ENCODE results near the gene AQP2. TPM values are rescaled to one million over a fixed set of nuclear protein-coding genes. Genes with fewer than 3 reads are reported as not detected.

AQP2 gene
- total and polyA plus RNA-seq, 2 donors (not counting 1 experiment from before 2014, with no cell fraction given): not detected

GRCh38 chr12:49968471-49968870, 17.9 kb downstream of the AQP2 start:
- H3K9me3 Mint-ChIP-seq (ENCODE audit: insufficient read depth): no peaks in the 10 kb centered on the region
- Histone ChIP-seq H3K4me2 (replicated peaks; ENCODE audit: low read depth, low read length, poor library complexity, severe bottlenecking) (no peak overlapping the region), H3K36me3 (replicated peaks in 1 of 2; ENCODE audit: control extremely low read depth in 1 of 2, control insufficient read depth in 1 of 2, extremely low read depth in 1 of 2, insufficient read depth in 2 of 2, low read length in 1 of 2) (no peaks in the 10 kb centered on the region), H3K9ac (ENCODE audit: low read length) (no peak overlapping the region), H4K20me1 (ENCODE audit: control insufficient read depth, insufficient read depth, low read length, poor library complexity, severe bottlenecking) (no peaks in the 10 kb centered on the region), H3K27me3 (replicated peaks in 1 of 4; ENCODE audit: control extremely low read depth in 1 of 4, control insufficient read depth in 3 of 4, insufficient read depth in 4 of 4, low read length in 3 of 4) (peaks cover 0 to 57% (median 16%) of the 10 kb centered on the region in 4 experiments), H3K4me1 (ENCODE audit: control insufficient read depth in 2 of 2, insufficient read depth in 2 of 2, low read length in 2 of 2) (peaks cover 11% of the 10 kb centered on the region in 2 donors), H3K9me3 (ENCODE audit: control extremely low read depth in 1 of 3, control insufficient read depth in 2 of 3, insufficient read depth in 1 of 3, low read length in 2 of 3) (no peaks in the 10 kb centered on the region), H3K27ac (ENCODE audit: low read length in 2 of 2) (no peak overlapping the region), H3K79me2 (ENCODE audit: control insufficient read depth, insufficient read depth, low read length) (no peaks in the 10 kb centered on the region), H3K4me3 (ENCODE audit: control extremely low read depth in 1 of 5, extremely low read depth in 1 of 5, insufficient read depth in 1 of 5, low read depth in 2 of 5, low read length in 4 of 5) (no peak overlapping the region), H2AFZ (ENCODE audit: insufficient read depth, low read depth, low read length, poor library complexity, severe bottlenecking) (no peak overlapping the region)
- ChIA-PET POLR2A (no interaction called here), CTCF (interaction anchor here (0.5 to 6.5 kb wide), 13 partner anchors 12 to 254 kb away, joined by 3 to 93 read pairs (median 3); partner anchors contain the start of gene TMBIM6)
- peaks cover 7% of the 10 kb centered on the region for H3K4me1 Mint-ChIP-seq
- H3K4me3 Mint-ChIP-seq: peak overlapping the region; percentile 26
- intact Hi-C loops (cut with micrococcal nuclease): no loop called here
- DNase-seq (no peak), ATAC-seq (ENCODE audit: low read depth) (no peak)
- H3K27ac Mint-ChIP-seq: no peak overlapping the region
- 91% methylated on average over 6 of the region's 6 CpGs for whole genome bisulfite sequencing (ENCODE audit: insufficient coverage)
- TF ChIP-seq EZH2 (IDR thresholded peaks at IDR 0.05; ENCODE audit: borderline replicate concordance, insufficient read depth, low read depth, low read length, poor library complexity, severe bottlenecking) (no peak), CTCF (IDR thresholded peaks at IDR 0.05) (no peak)
- peaks cover 35% of the 10 kb centered on the region for H3K27me3 Mint-ChIP-seq

GRCh38 chr12:49969027-49969426, 18.5 kb downstream of the AQP2 start:
- peaks cover 0 to 54% (median 14%) of the 10 kb centered on the region in 4 experiments for H3K27me3 ChIP-seq (replicated peaks in 1 of 4; ENCODE audit: control extremely low read depth in 1 of 4, control insufficient read depth in 3 of 4, insufficient read depth in 4 of 4, low read length in 3 of 4)
- no peaks in the 10 kb centered on the region for H4K20me1 ChIP-seq (ENCODE audit: control insufficient read depth, insufficient read depth, low read length, poor library complexity, severe bottlenecking)
- ATAC-seq (ENCODE audit: low read depth): no peak
- H3K9me3 Mint-ChIP-seq (ENCODE audit: insufficient read depth): no peaks in the 10 kb centered on the region
- ChIA-PET POLR2A (no interaction called here), CTCF (interaction anchor here (0.8 to 6.5 kb wide), 8 partner anchors 11 to 217 kb away, joined by 3 to 93 read pairs (median 4); no protein-coding TSS in a partner anchor)
- H3K27me3 Mint-ChIP-seq: peaks cover 30% of the 10 kb centered on the region
- no peak overlapping the region for H3K4me3 ChIP-seq (ENCODE audit: control extremely low read depth in 1 of 5, extremely low read depth in 1 of 5, insufficient read depth in 1 of 5, low read depth in 2 of 5, low read length in 4 of 5)
- H3K4me3 Mint-ChIP-seq: no peak overlapping the region
- no peak overlapping the region for H2AFZ ChIP-seq (ENCODE audit: insufficient read depth, low read depth, low read length, poor library complexity, severe bottlenecking)
- no peak for DNase-seq
- peaks cover 7% of the 10 kb centered on the region for H3K4me1 Mint-ChIP-seq
- no peak overlapping the region for H3K4me2 ChIP-seq (replicated peaks; ENCODE audit: low read depth, low read length, poor library complexity, severe bottlenecking)
- no peaks in the 10 kb centered on the region for H3K36me3 ChIP-seq (replicated peaks in 1 of 2; ENCODE audit: control extremely low read depth in 1 of 2, control insufficient read depth in 1 of 2, extremely low read depth in 1 of 2, insufficient read depth in 2 of 2, low read length in 1 of 2)
- peaks cover 11% of the 10 kb centered on the region in 2 donors for H3K4me1 ChIP-seq (ENCODE audit: control insufficient read depth in 2 of 2, insufficient read depth in 2 of 2, low read length in 2 of 2)
- H3K27ac Mint-ChIP-seq: no peak overlapping the region
- WGBS (ENCODE audit: insufficient coverage): 55% methylated on average over 5 of the region's 5 CpGs
- H3K79me2 ChIP-seq (ENCODE audit: control insufficient read depth, insufficient read depth, low read length): no peaks in the 10 kb centered on the region
- no peak overlapping the region for H3K9ac ChIP-seq (ENCODE audit: low read length)
- H3K27ac ChIP-seq (ENCODE audit: low read length in 2 of 2): no peak overlapping the region
- no peaks in the 10 kb centered on the region for H3K9me3 ChIP-seq (ENCODE audit: control extremely low read depth in 1 of 3, control insufficient read depth in 2 of 3, insufficient read depth in 1 of 3, low read length in 2 of 3)
- intact Hi-C loops (cut with micrococcal nuclease): no loop called here
- TF ChIP-seq CTCF (IDR thresholded peaks at IDR 0.05) (no peak), EZH2 (IDR thresholded peaks at IDR 0.05; ENCODE audit: borderline replicate concordance, insufficient read depth, low read depth, low read length, poor library complexity, severe bottlenecking) (no peak)
